ENCODE results near the gene C16orf92.

DNA sequence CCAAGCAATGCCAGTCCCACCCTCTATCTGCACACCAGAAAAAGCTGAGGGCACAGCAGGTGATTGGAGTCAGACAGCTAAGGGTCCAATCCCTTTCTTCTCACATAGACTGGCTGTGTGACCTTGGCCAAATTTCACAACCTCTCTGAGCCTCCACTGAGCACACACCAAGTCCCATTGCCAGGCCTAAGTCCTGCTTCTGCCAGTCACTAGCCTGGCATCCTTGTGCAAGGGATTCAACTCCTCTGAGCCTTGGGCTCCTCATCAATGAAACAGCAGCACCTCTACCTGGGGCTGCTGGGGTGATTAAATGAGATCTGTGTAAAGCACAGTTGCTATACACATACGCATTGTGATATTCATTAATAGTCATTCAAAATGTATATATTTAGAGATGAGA, 23.6 kb downstream of the C16orf92 start:
- TF ChIP-seq, protein P1, sequence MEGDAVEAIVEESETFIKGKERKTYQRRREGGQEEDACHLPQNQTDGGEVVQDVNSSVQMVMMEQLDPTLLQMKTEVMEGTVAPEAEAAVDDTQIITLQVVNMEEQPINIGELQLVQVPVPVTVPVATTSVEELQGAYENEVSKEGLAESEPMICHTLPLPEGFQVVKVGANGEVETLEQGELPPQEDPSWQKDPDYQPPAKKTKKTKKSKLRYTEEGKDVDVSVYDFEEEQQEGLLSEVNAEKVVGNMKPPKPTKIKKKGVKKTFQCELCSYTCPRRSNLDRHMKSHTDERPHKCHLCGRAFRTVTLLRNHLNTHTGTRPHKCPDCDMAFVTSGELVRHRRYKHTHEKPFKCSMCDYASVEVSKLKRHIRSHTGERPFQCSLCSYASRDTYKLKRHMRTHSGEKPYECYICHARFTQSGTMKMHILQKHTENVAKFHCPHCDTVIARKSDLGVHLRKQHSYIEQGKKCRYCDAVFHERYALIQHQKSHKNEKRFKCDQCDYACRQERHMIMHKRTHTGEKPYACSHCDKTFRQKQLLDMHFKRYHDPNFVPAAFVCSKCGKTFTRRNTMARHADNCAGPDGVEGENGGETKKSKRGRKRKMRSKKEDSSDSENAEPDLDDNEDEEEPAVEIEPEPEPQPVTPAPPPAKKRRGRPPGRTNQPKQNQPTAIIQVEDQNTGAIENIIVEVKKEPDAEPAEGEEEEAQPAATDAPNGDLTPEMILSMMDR (IDR thresholded peaks at IDR 0.05), result no peak
- TF ChIP-seq POLR2A (IDR thresholded peaks at IDR 0.05), result no peak
